K562 (cell line): ENCODE results near the gene ADRA2A. TPM values are rescaled to one million over a fixed set of nuclear protein-coding genes. Genes with fewer than 3 reads are reported as not detected.

Source experiments
- ATAC-seq: fragments of 200-7000 bp; cut with Tn5 transposase; 3 replicates; pipeline ENCODE4 v1.9.1; 2020; ENCODE audit warnings: moderate library complexity
- BruUV-seq: library from RNA; stranded (reverse); fragments of 400-500 nt; replicated peaks from 2 replicates; lab custom pipeline; 2021; lab: Mats Ljungman, UMichigan
- CTCF ChIA-PET: fragments of 300-600 bp; formaldehyde crosslinking; extraction: SDS; loops from one replicate; lab custom pipeline; 2021; ENCODE audit warnings: low intra/inter-chr PET ratio; lab: Yijun Ruan, JAX
- POLR2A ChIA-PET: fragments of 300-600, 350-650 bp; sonication (Branson Sonifier 250); formaldehyde crosslinking; extraction: SDS; loops from one replicate; lab custom pipeline; 2021; ENCODE audit warnings: antibody characterized with exemption, inconsistent platforms; lab: Yijun Ruan, JAX
- DNase-seq, 4 experiments: peaks; one replicate each; pipeline versions ENCODE4 v3.0.0 to v3.0.0-alpha.2; 2011 to 2018; ENCODE audit warnings: low spot score in 3 of 4, mixed read lengths in 3 of 4; ENCODE audit errors: extremely low read depth in 1 of 4
- FAIRE-seq: peaks from 2 replicates; lab custom pipeline; 2011; peaks lifted over from hg19 to GRCh38; lab: Jason Lieb, UNC
- H2AFZ ChIP-seq: 2 replicates; pipeline ENCODE4 v1.6.0; 2011; ENCODE audit warnings: low read depth, low read length, control low read depth, inconsistent platforms
- H3K27ac ChIP-seq: fragments of 200-600 bp; 3 replicates; pipeline ENCODE4 v1.8.0; 2011; ENCODE audit warnings: low read depth, mild to moderate bottlenecking, control low read depth, inconsistent platforms, low read length, moderate library complexity, mixed read lengths; ENCODE audit errors: extremely low read depth
- H3K27me3 ChIP-seq, 2 experiments: fragments of 300-600 bp in 1 of 2; 2 replicates in 1 of 2; 3 replicates in 1 of 2; pipeline versions ENCODE4 v1.6.0 to v1.8.0; 2011; ENCODE audit warnings: inconsistent platforms in 2 of 2, low read length in 2 of 2, mild to moderate bottlenecking in 1 of 2, mixed read lengths in 1 of 2, moderate library complexity in 1 of 2; ENCODE audit not compliant: control insufficient read depth in 2 of 2, insufficient read depth in 2 of 2
- H3K36me3 ChIP-seq: fragments of 300-600 bp; 3 replicates; pipeline ENCODE4 v1.8.0; 2011; ENCODE audit warnings: mild to moderate bottlenecking, low read length, inconsistent platforms; ENCODE audit not compliant: control insufficient read depth, insufficient read depth
- H3K4me1 ChIP-seq, 2 experiments: fragments of 200-600 bp in 1 of 2; replicated peaks in 1 of 2; 2 replicates in 1 of 2; 3 replicates in 1 of 2; pipeline versions ENCODE4 v1.5.1 to v1.8.0; 2011; ENCODE audit warnings: inconsistent platforms in 2 of 2, low read length in 2 of 2, mild to moderate bottlenecking in 1 of 2, mixed read lengths in 1 of 2, moderate library complexity in 1 of 2; ENCODE audit not compliant: control insufficient read depth in 2 of 2, insufficient read depth in 2 of 2
- H3K4me2 ChIP-seq: 2 replicates; pipeline ENCODE4 v1.6.1; 2011; ENCODE audit warnings: low read length, control low read depth, inconsistent platforms, mixed read lengths; ENCODE audit not compliant: insufficient read depth
- H3K4me3 ChIP-seq: fragments of 200-600 bp; sonication (generic), shearing (Covaris generic); 2 replicates; pipeline ENCODE4 v1.5.1; 2016; ENCODE audit warnings: control low read depth, inconsistent platforms
- H3K79me2 ChIP-seq: fragments of 200-600 bp; 3 replicates; pipeline ENCODE4 v1.8.0; 2011; ENCODE audit warnings: low read length, inconsistent platforms; ENCODE audit not compliant: control insufficient read depth, insufficient read depth
- H3K9ac ChIP-seq, 2 experiments: 2 replicates each; pipeline versions ENCODE4 v1.6.0 to v1.6.1; 2011; ENCODE audit warnings: low read depth in 2 of 2, low read length in 2 of 2, control low read depth in 1 of 2, inconsistent platforms in 1 of 2, mild to moderate bottlenecking in 1 of 2, mixed read lengths in 1 of 2; ENCODE audit not compliant: insufficient read depth in 1 of 2
- H3K9me1 ChIP-seq: one replicate; pipeline ENCODE4 v1.6.0; 2011; ENCODE audit warnings: inconsistent platforms, mild to moderate bottlenecking, low read length, moderate library complexity; ENCODE audit not compliant: control insufficient read depth, insufficient read depth
- H3K9me3 ChIP-seq: replicated peaks from 2 replicates; pipeline ENCODE4 v1.5.1; 2011; ENCODE audit warnings: low read depth, low read length, inconsistent platforms; ENCODE audit not compliant: control insufficient read depth, insufficient read depth
- H4K20me1 ChIP-seq: replicated peaks from 2 replicates; pipeline ENCODE4 v1.6.1; 2011; ENCODE audit warnings: low read length, inconsistent platforms, mixed read lengths; ENCODE audit not compliant: control insufficient read depth, insufficient read depth
- ATF3 ChIP-seq, 2 experiments: fragments of 450-650 bp in 1 of 2; sonication (generic) in 1 of 2; formaldehyde crosslinking in 1 of 2; IDR thresholded peaks in 1 of 2; conservative IDR thresholded peaks in 1 of 2; 2 replicates each; pipeline versions ENCODE4 v1.6.1 to v1.8.1; 2016 to 2023; ENCODE audit warnings: mild to moderate bottlenecking in 2 of 2, moderate library complexity in 2 of 2, inconsistent platforms in 1 of 2, missing genetic modification reagents in 1 of 2
- PHB2 ChIP-seq: fragments of 450-650 bp; IDR thresholded peaks from 2 replicates; pipeline ENCODE4 v1.6.1; 2017; ENCODE audit warnings: low read depth
- RBM25 ChIP-seq: fragments of 200-400 bp; formaldehyde crosslinking; IDR thresholded peaks from 2 replicates; pipeline ENCODE4 v1.6.1; 2018; ENCODE audit warnings: low read length, low read depth, moderate library complexity; ENCODE audit not compliant: severe bottlenecking
- SFPQ ChIP-seq: fragments of 200-400 bp; formaldehyde crosslinking; IDR thresholded peaks from 2 replicates; pipeline ENCODE4 v1.6.1; 2017; ENCODE audit warnings: mild to moderate bottlenecking, low read depth, low read length, moderate library complexity
- TEAD2 ChIP-seq: fragments of 450-650 bp; IDR thresholded peaks from 2 replicates; pipeline ENCODE4 v1.6.1; 2016; ENCODE audit warnings: missing genetic modification characterization, control low read depth, missing compliant biosample characterization
- WGBS: fragments of 100-300 bp; shearing (Covaris generic); methylation state at CpG from one replicate; pipeline ENCODE4 v1.1.6; 2016; ENCODE audit warnings: low coverage, mixed read lengths; ENCODE audit not compliant: insufficient coverage; ENCODE audit errors: missing lambda C conversion rate; 5-methylcytosine and 5-hydroxymethylcytosine counted together
- in situ Hi-C: fragments of 300-500 bp; cut with MboI; formaldehyde crosslinking; loops from 4 replicates; pipeline ENCODE4 v1.15.0; 2018; ENCODE audit warnings: inconsistent platforms, mixed read lengths
- intact Hi-C: fragments of 100-400 bp; cut with micrococcal nuclease; formaldehyde crosslinking; loops from 2 replicates; pipeline ENCODE4 v1.14.2; 2022
- polyA plus RNA-seq, 8 experiments: library from polyadenylated mRNA; depleted of rRNA in 4 of 8; stranded (reverse) in 5 of 8; unstranded in 3 of 8; fragments of >200 nt; fragmentation: Nextera tagmentation in 2 of 8; fragmentation: Illumina TruSeq in 1 of 8; extraction: Ambion mirVana in 2 of 8; extraction: Trizol in 1 of 8; gene quantifications; 2 replicates each; pipeline versions ENCODE4 v1.2.1 to v1.2.3, GENCODE V29; 2011 to 2014; ENCODE audit warnings: inconsistent platforms in 1 of 8, missing spikeins in 1 of 8
- total RNA-seq, 7 experiments: library from RNA; depleted of rRNA in 6 of 7; stranded (reverse); fragments of >200 nt in 6 of 7; fragmentation: Illumina TruSeq in 2 of 7; extraction: Trizol in 2 of 7; gene quantifications; 2 replicates each; pipeline versions ENCODE4 v1.2.1 to v1.2.3, GENCODE V29; 2011 to 2021; ENCODE audit warnings: low replicate concordance in 1 of 7
- TF ChIP-seq, protein P1 (sequence below): fragments of 250-450 bp; sonication (Bioruptor Pico); IDR thresholded peaks from 2 replicates; pipeline ENCODE4 v1.5.0; 2021; ENCODE audit warnings: mild to moderate bottlenecking, borderline replicate concordance

The ADRA2A gene
- total and polyA plus RNA-seq, 9 of the 15 experiments (the other 6 are each of a cell fraction or from before 2014, with no cell fraction given) = not detected

- 0% methylated on average over 3 of the region's 3 CpGs for WGBS
- no peak for DNase-seq
- no peak for FAIRE-seq
- no peaks in the 10 kb centered on the region for H3K36me3 ChIP-seq
- BruUV-seq = no TSS peak
- CTCF ChIA-PET = no interaction called here
- intact Hi-C loops = no loop called here
- H3K79me2 ChIP-seq = no peaks in the 10 kb centered on the region
- in situ Hi-C loops = no loop called here
- no peak for ATAC-seq
- H4K20me1 ChIP-seq = no peaks in the 10 kb centered on the region
- H3K4me2 ChIP-seq = no peak overlapping the region
- no peak overlapping the region for H3K4me3 ChIP-seq
- H3K4me1 ChIP-seq = no peaks in the 10 kb centered on the region; a peak in 1 of 5 replicates
- POLR2A ChIA-PET = no interaction called here
- H3K9me1 ChIP-seq = no peaks in the 10 kb centered on the region
- TF ChIP-seq ATF3 (IDR thresholded peaks at IDR 0.05) (no peak), ATF3 (CRISPR knock-in tag; conservative IDR thresholded peaks at IDR 0.05) (no peak), SFPQ (no peak), TEAD2 (tag) (no peak), RBM25 (no peak), PHB2 (no peak)
- TF ChIP-seq, protein P1, sequence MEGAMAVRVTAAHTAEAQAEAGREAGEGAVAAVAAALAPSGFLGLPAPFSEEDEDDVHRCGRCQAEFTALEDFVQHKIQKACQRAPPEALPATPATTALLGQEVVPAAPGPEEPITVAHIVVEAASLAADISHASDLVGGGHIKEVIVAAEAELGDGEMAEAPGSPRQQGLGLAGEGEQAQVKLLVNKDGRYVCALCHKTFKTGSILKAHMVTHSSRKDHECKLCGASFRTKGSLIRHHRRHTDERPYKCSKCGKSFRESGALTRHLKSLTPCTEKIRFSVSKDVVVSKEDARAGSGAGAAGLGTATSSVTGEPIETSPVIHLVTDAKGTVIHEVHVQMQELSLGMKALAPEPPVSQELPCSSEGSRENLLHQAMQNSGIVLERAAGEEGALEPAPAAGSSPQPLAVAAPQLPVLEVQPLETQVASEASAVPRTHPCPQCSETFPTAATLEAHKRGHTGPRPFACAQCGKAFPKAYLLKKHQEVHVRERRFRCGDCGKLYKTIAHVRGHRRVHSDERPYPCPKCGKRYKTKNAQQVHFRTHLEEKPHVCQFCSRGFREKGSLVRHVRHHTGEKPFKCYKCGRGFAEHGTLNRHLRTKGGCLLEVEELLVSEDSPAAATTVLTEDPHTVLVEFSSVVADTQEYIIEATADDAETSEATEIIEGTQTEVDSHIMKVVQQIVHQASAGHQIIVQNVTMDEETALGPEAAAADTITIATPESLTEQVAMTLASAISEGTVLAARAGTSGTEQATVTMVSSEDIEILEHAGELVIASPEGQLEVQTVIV (CRISPR knock-in tag) = no peak
- peaks cover 0 to 5% of the 10 kb centered on the region in 2 experiments; a peak in 1 of 5 replicates for H3K27me3 ChIP-seq
- no peak overlapping the region for H3K27ac ChIP-seq
- H3K9ac ChIP-seq = no peak overlapping the region
- no peak overlapping the region for H2AFZ ChIP-seq
- H3K9me3 ChIP-seq = no peaks in the 10 kb centered on the region
Observed at GRCh38 chr10:111089293-111089692, 12.5 kb downstream of the ADRA2A start.
